Measurements from ENCODE around the gene KDR.

KDR gene

DNA sequence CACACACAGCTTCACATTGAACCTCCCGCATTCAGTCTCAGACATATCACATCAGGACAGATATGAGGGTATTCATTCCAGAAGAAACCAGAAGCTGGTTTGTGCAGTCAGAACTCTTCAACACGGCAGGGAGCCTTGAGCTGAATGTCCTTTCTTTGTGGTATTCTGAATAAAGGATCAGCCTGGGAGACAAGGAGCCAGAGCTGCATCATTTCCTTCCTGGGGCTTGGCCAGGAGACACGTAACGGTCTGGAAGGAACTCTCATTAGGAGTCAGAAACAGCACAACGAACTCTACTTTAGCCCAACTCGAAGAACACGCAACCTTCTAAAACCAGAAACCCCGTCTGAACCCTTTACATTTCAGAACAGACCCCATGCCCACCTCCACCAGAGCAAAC lies 46.4 kb downstream of the KDR start:
- no peak for DNase-seq (ENCODE audit: low read depth)

DNA sequence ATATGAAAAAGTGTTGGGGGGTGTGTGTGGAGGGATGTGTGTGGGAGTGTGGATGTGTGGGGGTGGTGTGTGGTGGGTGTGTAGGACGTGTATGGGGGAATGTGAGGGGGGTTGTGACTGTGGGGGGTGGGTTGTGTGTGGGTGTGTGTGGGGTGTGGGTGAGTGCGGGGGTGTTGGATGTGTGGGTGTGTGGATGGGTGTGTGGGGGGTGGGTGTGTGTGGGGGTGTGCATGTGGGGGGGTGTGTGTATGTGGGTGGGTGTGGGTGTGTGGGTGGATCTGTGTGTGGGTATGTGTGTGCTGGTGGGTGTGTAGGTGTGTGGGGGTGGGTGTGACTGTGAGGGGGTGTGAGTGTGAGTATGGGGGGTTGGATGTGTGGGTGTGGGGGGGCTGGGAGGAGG lies 47.8 kb downstream of the KDR start:
- no peak for DNase-seq (ENCODE audit: low read depth)

DNA sequence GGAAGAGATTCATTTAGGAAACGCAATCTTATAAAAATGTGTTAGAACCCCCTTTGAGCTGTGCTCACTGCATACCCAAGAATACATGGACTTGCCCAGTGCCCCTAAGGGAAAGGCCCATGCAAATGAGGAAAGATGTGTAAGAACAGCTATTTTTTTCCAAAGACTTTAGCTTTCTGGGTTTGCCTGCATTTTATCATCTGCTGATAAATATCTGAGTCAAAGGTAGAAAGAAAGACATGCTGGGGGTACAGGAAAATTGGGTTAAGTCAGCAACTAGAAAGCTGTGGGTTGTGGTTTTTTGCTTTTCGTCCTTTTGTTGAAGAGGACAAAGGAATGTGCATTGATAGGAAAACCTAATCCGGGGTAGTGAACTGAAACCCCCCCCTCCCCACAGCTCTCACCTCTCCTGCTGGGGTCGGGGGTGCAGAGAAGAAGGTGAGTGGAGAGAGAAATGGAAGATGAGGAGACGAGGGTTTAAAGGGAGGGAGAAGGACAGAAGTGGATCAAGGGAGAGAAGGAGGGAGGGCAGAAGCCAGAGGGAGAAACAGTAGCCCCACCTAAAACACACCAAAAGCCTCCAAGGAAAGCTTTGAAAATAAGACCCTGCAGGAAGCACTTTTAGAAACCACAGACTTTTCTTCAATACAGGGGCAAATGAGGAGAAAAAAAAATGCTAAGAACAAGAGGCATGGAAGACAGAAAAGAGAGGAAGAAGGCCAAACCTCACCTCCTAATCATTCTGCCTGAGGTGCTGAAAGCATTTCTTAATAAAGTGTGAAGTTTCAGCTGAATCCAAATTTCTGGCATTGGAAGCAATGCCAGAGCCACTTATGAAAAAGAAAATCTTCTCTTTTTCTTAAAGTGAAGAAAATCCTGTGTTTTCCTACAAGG lies 49.3 kb downstream of the KDR start:
- DNase-seq (ENCODE audit: low read depth), result no peak

DNA sequence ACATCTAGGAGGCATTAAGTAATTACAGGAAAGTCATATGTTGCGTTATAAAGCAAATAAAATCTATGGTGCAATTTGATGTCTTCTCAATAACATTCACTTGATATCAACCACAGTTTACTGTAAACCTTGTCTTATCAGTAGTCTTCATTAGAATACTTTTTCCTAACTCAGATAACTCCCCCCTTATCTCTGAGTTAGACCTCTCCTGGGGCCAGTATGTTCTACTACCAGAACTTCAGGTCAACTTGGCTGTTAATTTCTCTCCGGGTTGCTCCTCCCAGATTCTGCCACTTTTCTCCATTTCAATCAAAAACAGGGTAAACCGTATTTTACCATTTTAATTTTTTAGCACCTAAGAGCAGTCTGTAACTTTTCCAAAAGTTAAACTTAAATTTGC lies 50.0 kb downstream of the KDR start:
- DNase-seq (ENCODE audit: low read depth), result no peak

DNA sequence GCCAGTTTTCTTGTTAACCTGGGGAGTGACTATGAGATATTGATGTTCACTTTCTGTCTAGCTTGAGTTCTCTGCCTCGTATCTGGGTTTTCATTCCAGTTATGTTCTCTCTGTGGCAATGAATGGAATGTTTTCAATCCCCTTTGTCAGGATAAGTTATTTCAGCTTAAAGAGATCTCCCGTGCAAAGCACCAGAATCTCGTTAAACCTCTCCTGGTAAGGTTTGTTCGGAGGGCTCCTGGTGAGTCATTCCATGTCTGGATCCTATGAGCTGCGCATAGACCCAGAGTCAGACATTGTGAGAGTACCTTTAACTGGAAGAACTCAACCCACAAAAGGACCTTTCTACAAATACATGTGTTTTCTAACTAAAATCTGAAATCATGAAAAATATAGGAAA lies 51.0 kb downstream of the KDR start:
- no peak for DNase-seq (ENCODE audit: low read depth)

DNA sequence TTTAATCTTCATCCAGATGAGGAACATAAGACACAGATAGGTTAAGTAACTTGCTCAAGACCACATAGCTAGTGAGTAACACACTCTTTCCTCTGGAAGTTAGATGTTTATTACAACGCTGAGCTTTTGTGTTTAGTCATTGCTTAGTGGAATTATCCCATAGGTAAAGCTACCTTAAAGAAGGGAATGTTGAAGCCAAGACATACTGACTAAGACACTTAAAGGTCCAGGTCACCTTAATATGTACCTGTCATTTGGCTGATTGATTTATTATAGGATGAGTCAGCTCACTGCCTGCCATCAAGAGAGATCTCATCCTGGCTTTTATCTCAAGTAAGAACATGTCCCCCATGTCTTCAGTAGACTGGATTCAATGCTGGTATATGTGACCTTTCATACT lies 53.4 kb downstream of the KDR start:
- DNase-seq (ENCODE audit: low read depth), result no peak

DNA sequence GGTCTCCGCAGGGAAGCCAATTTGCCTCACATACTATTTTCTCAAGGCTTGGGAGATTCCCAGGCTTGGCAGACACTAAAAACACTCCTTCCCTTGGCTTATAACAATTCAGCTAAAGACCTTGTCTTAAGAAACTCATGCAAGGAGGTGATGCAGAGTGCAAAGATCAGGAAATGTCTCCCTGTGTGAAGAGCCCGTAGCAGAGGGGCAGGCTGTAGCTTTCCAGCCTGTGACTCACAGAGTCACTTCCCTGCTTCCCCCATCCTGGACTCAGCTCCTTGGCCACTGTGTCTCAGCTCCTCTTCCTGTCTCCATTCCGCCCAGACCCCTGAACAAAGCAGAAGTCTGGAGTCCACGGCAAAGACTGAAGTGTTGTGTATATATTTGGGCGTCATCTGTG lies 56.1 kb downstream of the KDR start:
- DNase-seq (ENCODE audit: low read depth), result no peak

DNA sequence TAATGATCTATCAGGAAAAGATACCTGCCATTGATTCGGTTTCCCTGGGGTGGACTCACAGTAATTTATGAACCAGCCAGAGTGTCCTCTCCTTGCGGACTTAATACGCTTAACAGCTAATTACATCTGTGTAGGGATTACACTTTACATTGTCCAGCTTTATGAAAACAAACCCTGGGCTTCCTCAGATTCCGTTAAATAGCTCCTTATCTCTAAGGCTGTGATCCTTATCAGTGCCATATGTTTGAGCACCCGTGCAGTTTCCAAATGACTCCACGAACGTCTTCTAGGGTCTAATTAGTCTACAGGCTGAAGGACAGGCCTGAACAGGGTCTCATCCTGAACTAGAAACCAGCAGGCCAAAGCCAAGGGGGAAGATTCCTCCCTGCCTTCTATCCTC lies 56.9 kb downstream of the KDR start:
- DNase-seq (ENCODE audit: low read depth), result no peak

DNA sequence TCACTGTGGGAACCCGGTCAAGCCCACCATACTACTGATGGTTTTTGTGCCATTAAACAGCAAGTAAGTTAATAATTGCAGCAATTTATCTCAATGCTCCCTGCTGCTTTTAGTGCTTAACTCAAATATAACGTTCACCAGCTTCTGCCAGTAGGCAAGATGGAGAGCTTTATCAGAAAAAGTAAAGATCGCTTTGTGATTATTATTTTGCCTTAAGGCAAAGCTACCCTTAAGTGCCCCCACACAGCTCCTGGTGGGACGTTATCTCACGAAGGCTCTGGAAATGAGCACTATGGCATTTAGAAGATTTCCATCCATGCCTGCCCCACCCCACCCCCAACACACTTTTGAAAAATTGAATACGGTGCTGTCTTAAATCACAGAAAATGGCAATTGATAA lies 59.4 kb downstream of the KDR start:
- DNase-seq (ENCODE audit: low read depth), result no peak

DNA sequence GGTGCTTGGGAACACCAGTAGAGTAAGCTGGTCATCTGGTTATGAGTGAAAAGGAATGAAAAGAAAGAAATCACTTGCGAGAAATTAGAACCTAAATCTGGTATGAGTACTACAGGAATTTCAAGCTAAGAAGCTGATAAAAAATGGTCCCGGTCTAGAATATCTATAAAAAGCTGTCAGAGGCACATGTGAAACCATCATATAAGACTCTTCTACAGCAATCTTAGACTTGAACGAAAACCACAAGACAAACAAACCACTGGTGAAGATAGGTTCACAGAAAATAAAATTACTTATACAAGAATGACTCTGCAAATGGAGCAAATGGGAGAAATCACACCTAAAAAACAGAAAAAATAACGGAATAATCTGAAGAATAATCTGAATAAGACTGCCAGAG lies 69.9 kb downstream of the KDR start:
- DNase-seq (ENCODE audit: low read depth), result no peak

DNA sequence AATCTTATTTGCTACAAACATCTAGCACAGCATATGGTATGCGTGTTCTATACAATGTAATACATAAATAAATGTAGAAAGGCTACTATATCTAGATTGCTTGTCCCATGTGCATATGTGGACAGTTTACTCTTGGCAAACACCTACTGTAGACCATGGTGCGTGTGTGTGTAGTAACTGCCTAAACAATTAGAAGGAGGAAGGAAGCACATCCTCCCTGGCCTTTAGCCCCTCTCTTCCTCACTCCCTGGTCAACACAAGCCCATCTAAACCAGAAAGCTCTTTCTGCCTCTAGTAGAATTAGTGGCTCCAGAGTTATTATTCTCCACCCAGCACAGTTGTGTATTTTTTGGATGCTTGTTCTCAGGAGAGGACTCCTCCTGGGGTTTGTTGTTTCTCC lies 73.9 kb downstream of the KDR start:
- DNase-seq (ENCODE audit: low read depth), result no peak

DNA sequence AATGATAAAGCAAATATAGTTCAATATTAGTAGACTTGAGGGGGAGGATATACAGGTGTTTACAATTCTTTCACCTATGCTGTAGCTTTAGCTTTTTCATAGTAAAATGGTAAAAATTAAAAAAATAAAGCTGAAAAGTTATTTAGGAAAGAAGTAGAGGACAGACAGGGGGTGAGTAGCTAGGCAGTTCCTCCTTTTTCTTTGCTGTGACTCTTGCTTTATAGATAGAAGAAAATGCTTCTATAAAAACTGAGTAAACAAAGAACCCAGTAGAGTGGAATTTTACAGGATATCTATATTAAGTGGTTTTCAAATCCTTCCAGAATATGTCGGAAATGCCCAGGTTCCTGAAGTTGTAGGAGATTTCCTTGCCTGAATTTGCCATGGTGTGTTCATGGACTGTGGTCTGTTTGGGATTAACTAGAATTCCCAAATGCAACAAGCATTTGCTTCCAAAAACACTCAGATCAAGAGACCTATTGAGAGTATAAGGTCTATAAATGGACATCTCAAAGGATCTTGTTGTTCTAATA lies 74.9 kb downstream of the KDR start:
- no peak for DNase-seq (ENCODE audit: low read depth)

DNA sequence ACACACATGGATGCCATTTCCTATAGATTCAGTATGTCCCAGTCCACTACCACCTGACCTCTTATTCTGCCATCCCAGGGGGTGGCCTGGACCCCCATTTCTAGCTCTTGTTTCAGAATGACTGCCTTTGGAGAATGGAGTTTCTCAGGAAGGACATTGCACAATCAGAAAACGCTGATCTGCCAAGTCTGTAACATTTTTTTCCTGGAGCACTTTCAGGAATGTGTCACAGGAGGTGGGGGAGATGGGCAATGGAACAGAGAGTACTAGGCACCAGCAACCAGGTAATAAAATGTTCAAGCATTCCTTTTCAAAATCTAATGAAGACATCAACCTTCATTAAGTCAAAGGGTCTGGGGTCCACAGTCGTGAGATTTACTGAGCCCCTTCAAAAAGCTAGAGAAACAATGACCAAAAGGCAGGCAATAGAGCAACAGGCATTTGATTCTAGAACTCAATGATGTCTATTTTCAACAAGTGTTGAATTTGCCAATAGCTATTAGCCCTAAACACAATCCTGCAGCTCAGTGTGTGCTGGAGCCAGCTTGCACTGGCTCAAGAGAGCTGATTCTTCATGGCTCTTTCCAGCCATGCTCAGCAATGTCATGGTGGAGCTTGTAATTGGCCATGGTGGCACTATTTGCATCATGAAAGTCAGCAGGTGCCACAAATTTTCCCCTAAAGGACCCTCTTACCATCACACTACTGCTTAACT lies 87.1 kb downstream of the KDR start:
- no peak for DNase-seq (ENCODE audit: low read depth)

DNA sequence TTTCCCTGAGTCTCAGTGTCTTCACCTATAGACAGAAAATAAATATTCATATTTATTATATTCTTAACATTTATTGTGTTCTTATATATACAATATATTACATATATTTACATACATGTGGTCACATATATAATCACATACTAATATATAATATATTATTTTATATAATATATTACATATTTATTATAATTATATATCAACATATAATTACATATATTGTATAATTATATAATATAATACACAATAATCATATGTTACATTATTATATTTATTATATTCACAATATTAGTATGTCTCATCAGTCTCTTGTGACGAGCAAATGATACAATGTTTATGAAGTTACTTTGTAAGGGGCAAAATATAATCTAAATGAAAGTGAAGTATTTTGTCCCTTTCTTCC lies 87.7 kb downstream of the KDR start:
- no peak for DNase-seq (ENCODE audit: low read depth)

DNA sequence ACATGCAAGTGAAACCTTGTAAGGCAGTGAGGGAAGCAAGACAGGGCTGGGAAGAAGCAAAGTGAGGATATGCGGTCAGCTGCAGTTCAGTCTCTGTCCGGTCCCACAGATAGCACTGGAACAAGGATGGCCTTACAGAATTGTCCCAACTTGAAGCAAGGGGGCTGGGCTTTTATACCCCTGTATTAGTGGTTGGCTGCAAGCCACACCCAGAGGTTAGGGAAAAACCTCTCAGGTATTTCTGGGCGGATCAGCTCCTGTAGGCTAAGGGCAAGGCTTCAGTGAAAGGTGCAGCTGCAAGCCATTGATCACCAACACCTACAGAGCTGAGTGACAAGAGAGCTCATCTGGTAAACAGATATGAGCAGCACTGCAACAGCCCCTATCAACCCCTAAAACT lies 89.0 kb downstream of the KDR start:
- DNase-seq (ENCODE audit: low read depth), result no peak

DNA sequence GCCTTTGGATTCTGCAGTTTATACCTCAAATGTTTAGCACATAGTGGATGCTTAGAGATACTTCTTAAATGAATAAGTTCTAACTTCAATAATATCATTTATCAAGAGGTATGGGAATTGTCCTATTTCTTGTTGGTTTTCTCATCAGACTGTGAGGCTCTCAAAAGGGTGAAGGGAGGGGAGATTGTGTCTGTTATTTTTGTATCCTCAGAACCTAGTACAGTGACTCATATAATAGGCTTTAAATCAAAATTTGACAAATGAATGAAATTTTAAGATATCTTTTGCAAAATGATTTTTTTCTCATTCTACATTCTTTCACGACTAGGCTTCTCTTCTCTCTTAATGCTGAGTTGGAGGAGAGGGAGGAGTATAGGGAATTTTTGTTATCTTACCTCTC lies 89.5 kb downstream of the KDR start:
- no peak for DNase-seq (ENCODE audit: low read depth)

DNA sequence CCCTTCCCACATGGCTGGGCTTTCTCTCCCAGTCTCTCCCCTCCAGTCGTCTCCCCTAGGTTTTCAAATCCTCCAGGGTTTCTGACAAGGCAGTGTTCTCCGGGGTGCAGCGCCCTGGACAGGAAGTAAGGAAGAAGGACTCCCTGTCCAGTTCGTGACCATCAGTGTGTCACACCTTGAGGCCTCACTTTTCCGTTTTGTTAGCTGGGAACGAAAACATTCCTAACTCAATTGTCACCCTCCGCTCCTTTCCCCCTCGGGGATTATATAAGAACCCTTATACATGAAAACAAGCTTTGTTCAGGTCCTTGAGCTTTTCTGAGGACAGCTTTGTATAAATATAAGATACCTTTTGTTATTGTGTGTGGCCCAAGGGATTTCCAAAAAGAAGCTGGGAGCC lies 92.1 kb downstream of the KDR start:
- no peak for DNase-seq (ENCODE audit: low read depth)

DNA sequence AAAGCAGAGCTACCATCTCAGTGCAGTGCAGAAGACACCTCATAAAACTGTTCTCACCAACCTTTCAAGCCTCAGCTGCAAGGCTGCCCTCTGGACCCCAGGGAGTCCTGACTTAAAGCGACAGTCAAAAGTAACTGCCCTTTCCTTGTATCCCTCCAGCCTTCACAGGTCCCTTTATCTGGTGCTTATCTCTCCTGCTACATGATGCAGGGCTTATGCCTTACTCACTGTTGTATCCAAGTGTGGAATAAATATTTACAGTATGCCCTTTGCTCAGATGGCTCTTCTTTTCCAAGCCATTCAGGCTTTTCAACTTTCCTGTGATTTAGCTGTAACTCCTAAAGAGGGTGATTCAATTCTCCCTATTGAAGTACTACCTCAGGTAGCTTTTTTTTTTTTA lies 92.6 kb downstream of the KDR start:
- no peak for DNase-seq (ENCODE audit: low read depth)

DNA sequence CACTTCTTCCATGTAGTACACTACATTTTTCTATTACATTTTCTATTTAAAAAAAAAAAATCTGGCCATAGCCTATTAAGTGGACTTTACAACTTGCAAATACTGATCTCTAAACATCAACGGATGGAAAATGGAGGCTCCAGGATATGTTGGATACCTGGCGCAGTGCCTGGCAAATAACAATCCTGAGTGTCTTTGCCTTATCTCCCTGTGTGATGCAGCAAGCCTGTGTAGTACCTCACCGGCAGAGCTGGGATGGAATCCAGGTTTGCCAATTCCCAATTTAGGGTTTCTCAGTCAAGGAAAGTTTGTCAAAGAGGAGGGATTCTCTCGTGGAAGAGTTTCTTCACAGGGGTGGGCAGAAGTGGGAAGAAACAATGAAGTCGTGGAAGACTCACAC lies 93.2 kb downstream of the KDR start:
- no peak for DNase-seq (ENCODE audit: low read depth)

DNA sequence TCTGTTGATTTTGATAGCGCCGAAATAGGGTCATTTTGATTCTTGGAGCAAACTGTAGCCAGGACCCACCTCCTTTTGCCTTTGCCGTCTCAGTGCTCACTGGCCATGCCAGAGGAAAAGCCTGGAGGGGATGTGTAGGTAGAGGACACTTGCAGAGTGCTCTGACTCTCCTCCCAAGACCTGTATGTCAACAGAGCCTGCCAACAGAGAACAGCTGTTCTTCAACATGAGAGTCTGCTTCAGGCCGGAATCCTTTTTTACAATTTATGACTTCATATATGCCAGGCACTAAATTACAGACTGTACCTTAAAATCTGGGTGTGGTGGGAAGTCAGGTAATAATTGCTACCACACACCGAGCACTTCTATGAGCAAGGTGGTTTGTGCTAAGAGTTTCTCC lies 94.2 kb downstream of the KDR start:
- DNase-seq (ENCODE audit: low read depth), result no peak

DNA sequence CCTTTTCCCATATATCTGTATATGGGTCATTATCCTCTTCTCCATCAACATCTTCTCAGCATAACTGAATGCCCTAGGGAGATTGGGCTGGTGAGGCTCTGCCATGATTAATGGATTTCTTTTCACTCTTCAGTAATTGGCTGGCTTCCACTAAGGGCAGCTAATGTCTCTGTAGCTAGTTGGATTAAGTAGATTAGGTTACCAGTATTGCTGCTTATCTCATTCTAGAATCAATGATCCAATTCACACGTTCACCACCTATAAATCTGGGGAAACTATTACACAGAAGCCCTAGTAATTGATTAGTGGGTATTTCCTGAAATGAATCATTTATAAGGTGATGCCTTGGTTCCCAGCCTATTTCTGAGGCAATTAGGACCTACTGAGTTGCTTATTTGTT lies 94.8 kb downstream of the KDR start:
- DNase-seq (ENCODE audit: low read depth), result no peak

DNA sequence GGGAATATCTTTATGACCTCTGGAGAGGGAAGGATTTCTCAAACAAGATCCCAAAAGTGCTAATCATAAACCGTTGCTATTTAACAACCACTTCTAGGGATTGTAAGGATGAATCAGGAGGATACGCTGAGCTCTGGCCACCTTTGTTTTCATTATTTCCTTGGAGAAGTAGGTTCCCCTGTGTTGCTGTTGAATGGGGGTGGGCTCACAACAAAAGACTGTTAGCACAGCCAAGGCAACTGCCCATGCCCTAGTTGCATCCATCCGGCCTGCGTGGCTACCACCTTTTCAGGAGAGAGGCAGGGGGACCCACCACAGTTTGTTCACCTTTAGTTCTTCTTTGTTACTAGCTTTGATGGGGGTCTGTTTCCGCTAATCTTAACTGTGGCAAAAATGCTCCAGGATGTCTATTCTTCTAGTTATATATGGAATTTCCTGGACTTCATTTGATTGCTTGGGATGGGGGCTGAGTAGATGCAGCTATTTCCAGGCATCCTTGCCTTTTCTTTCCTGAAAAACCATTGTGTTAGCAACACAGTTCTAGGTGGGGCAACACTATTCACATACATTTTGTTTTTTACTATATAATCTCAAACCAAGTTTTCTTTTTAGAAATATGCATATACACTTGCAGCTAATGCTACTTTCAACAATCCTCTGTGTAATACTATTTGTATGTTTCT lies 95.4 kb downstream of the KDR start:
- no peak for DNase-seq (ENCODE audit: low read depth)

DNA sequence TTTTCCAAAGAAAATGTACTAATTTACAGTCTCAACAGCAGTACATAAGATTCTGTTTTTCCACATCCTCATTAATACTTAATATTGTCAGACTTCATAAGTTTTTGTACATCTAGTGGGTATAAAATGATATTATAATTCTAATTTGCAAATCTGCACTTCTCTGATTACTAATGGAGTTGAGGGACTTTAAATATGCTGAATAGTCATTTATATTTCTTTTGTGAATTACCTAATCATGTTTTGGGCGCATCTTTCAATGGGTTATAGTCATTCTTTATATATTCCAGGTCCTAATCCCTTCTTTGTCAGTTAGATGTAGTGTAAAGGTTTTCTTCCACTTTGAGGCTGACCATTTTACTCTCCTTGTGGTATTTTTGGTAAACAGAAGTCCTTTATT lies 96.1 kb downstream of the KDR start:
- no peak for DNase-seq (ENCODE audit: low read depth)

All from activated T-cell treated with anti-CD3 and anti-CD28 coated beads for 1 hour (primary cell).